IPS-18a (cell line): ENCODE measurements around the gene TMEM40.
"Not testable (repeated sequence)": the region's sequence is repeated elsewhere in the genome, so short reads cannot be mapped to it uniquely, and the experiment has no call there.

Experiments
- H3K27ac ChIP-seq: one replicate; pipeline ENCODE4 v1.5.1; 2013; ENCODE audit warnings: low read length
- H3K27me3 ChIP-seq: one replicate; pipeline ENCODE4 v1.6.1; 2013; ENCODE audit warnings: mild to moderate bottlenecking, low read length; ENCODE audit not compliant: control insufficient read depth, insufficient read depth
- H3K36me3 ChIP-seq: one replicate; pipeline ENCODE4 v1.6.1; 2013; ENCODE audit warnings: low read depth, low read length; ENCODE audit not compliant: control insufficient read depth
- H3K4me1 ChIP-seq: one replicate; pipeline ENCODE4 v1.6.1; 2013; ENCODE audit warnings: low read depth, low read length; ENCODE audit not compliant: control insufficient read depth
- H3K4me3 ChIP-seq: one replicate; pipeline ENCODE4 v1.5.1; 2013; ENCODE audit warnings: low read length
- H3K9ac ChIP-seq: one replicate; pipeline ENCODE4 v1.6.1; 2013; ENCODE audit warnings: mild to moderate bottlenecking, low read length, moderate library complexity
- H3K9me3 ChIP-seq: one replicate; pipeline ENCODE4 v1.6.1; 2013; ENCODE audit warnings: low read depth, low read length; ENCODE audit not compliant: control insufficient read depth

The TMEM40 gene

DNA sequence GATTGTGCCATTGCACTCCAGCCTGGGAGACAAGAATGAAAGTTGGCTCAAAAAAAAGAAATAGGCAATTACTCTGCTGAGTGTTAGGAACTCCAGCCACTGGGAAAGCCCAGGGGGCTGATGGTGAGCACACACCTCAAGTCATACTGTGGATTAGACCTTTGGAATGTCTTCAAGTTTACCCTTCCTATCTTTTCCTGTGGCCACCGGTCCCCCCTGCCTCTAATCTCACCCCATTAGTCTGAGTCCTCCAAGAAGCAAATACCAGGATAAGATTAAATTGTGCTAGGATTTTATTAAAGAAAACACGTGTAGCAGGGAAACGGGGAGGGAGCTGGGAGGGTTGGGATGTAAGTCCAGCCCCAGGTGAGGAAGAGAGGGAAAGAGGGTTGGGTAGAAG lies 31.6 kb downstream of the TMEM40 start:
- H3K4me3 ChIP-seq: no peak overlapping the region
- H3K27me3 ChIP-seq: no peaks in the 10 kb centered on the region
- H3K36me3 ChIP-seq: no peaks in the 10 kb centered on the region
- no peak overlapping the region for H3K9ac ChIP-seq
- H3K27ac ChIP-seq: no peak overlapping the region
- no peaks in the 10 kb centered on the region for H3K9me3 ChIP-seq
- no peaks in the 10 kb centered on the region for H3K4me1 ChIP-seq

DNA sequence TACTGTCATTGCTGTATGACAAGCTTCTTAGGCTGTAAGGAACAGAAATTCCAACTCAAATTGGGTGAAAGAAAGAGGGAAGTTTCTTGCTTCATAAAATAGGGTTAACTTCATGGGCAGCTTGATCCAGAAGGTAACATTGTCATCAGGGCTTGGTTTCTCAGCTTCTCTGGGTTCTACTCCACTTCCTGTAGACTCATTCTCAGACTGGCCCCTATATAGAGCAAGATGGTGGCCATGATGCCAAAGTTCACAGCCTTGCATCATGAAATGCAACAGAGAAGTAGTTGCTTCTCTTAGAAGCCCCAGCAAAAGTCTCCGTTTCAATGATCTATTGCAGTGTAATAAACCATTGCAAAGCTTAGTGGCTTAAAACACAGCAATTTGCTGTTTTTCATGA lies 33.6 kb downstream of the TMEM40 start:
- H3K27ac ChIP-seq: no peak overlapping the region
- H3K9ac ChIP-seq: no peak overlapping the region
- H3K4me1 ChIP-seq: no peaks in the 10 kb centered on the region
- H3K27me3 ChIP-seq: no peaks in the 10 kb centered on the region
- H3K4me3 ChIP-seq: no peak overlapping the region
- no peaks in the 10 kb centered on the region for H3K9me3 ChIP-seq
- no peaks in the 10 kb centered on the region for H3K36me3 ChIP-seq

DNA sequence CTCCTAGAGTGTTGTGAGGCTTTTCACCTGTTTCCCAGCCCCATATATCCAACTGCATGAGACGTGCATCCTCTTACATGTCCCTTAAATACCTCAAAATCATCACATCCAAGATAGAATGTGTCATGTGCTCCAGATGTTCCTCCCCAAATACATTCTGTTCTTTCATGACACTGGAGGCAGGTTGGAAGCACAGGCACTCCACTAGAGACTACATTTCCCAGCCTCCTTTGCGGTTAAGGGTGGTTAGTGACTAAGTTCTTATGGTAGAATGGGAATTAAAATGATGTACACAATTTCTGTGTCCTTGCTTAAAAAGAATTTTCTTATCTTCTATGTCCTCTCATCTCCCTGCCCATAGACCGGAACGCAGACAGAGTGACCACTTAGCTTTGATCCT lies 34.3 kb downstream of the TMEM40 start:
- no peak overlapping the region for H3K27ac ChIP-seq
- peaks cover under 1% of the 10 kb centered on the region for H3K4me1 ChIP-seq
- H3K9me3 ChIP-seq: no peaks in the 10 kb centered on the region
- no peaks in the 10 kb centered on the region for H3K27me3 ChIP-seq
- no peak overlapping the region for H3K9ac ChIP-seq
- no peak overlapping the region for H3K4me3 ChIP-seq
- H3K36me3 ChIP-seq: no peaks in the 10 kb centered on the region

DNA sequence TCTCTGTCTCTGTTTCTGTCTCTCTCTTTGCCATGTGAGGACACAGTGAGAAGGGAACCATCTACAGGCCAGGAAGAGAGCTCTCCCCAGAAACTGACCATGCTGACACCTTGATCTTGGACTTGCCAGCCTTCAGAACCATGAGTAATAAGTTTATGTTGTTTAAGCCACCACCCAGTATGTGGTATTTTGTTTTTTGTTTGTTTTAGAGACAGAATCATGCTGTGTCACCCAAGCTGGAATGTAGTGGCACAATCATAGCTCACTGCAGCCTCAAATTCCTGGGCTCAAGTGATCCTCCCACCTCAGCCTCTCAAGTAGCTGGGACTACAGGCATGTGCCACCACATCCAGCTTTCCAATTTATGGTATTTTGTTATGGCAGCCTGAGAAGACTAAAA lies 35.7 kb downstream of the TMEM40 start:
- H3K27me3 ChIP-seq, H3K27ac ChIP-seq, H3K4me1 ChIP-seq, H3K9me3 ChIP-seq, H3K4me3 ChIP-seq, H3K9ac ChIP-seq, H3K36me3 ChIP-seq: not testable (repeated sequence)

DNA sequence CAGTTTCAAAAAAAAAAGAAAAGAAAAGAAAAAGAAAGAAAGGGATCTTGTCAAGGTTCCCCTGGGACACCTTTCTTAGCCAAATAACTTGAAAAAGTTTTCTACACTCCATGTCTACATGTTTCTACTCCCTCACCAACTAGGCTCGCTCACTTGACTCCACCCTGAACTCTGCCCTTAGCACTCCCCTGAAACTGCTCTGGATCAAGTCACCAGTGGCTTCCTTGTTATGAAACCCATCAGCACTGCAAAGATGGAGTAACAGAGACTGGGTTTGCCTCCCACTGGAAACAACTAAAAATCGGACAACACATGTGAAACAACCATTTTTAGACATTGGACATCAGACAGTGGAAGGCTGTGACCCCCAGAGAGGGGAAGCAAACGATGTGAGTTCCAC lies 36.8 kb downstream of the TMEM40 start:
- Histone ChIP-seq H3K9me3 (no peaks in the 10 kb centered on the region), H3K36me3 (no peaks in the 10 kb centered on the region), H3K27ac (no peak overlapping the region), H3K27me3 (no peaks in the 10 kb centered on the region), H3K9ac (no peak overlapping the region), H3K4me1 (peaks cover 3% of the 10 kb centered on the region), H3K4me3 (no peak overlapping the region)

DNA sequence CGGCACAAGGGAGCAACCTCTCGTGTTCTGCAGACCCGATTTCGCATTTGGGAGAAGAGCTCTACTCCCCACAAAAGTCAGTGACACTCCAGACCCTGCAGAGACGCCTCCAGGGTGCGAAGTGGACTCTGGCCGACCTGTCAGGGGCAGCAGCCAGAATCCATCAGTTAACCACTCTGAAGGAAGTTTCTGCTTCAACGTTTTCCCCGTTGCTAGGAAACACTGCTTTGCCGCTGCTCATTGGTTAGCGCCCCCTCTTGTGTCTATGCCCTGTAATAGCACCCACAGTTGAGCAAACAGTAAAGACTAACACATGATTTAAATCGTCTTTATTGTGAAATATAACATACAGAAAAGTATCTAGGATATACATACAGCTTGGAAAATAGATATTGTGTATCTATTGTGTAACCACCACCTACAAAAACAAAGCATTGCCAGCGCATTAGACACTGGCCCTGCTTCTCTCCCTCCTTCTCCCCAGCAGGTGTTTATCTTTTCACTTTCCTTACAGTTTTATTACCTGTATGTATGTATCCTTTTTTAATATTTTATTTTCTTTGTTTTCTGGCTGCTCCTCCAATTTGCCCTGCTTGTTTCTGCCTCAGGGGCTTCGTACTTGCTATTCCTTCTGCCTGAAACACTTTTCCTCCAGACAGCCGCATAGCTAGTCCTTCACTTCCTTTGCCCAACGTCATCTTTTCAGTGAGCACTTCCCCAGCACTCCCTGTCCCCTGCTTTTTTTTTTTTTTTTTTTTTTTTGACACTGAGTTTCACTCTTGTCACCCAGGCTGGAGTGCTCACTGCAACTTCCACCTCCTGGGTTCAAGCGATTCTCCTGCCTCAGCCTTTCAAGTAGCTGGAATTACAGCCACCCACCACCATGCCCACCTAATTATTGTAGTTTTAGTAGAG lies 38.8 kb downstream of the TMEM40 start:
- no peaks in the 10 kb centered on the region for H3K9me3 ChIP-seq
- peaks cover 3% of the 10 kb centered on the region for H3K4me1 ChIP-seq
- no peak overlapping the region for H3K27ac ChIP-seq
- no peak overlapping the region for H3K4me3 ChIP-seq
- no peak overlapping the region for H3K9ac ChIP-seq
- no peaks in the 10 kb centered on the region for H3K36me3 ChIP-seq
- no peaks in the 10 kb centered on the region for H3K27me3 ChIP-seq

DNA sequence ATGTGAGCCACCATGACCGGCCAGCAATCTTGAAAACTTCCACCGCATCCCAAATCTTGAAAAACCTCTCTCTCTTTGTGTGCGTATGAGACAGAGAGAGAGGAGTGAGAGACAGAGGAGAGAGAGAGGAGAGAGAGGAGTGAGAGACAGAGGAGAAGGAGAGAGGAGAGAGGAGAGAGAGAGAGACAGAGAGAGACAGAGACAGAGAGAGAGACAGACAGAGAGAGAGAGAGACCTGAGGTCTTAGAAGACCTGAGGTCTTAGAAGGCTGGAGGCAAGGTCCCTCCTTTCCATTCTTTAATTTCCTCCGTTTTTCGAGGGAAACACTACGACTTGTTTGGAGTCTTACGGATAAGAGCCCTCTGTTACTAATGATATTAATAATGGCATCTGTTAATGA lies 39.5 kb downstream of the TMEM40 start:
- H3K4me1 ChIP-seq: peaks cover 3% of the 10 kb centered on the region
- H3K9me3 ChIP-seq: no peaks in the 10 kb centered on the region
- no peaks in the 10 kb centered on the region for H3K27me3 ChIP-seq
- no peaks in the 10 kb centered on the region for H3K36me3 ChIP-seq
- no peak overlapping the region for H3K4me3 ChIP-seq
- H3K9ac ChIP-seq: no peak overlapping the region
- no peak overlapping the region for H3K27ac ChIP-seq

DNA sequence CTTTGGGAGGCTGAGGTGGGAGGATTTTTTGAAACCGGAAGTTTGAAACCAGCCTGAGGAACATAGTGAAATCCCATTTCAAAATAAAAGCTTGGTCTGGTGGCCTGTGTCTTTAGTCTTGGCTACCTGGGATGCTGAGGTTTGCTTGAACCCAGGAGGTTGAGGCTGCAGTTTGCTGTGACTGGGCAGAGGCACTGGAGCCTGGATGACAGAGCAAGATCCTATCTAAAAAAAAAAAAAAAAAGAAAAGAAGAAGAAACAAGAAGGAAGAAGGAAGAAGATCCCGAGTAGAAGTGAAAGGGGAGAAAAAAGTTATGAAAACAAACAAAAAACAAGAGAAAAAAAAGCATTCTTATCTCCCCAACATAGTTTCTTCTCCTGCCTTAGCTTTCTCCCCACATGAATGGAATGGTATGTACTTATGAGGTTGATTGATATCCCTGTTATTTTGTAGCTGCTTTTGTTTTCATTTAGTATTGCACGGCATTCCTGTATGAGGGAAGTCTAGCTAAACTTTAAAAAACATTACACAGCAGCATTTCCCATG lies 42.4 kb downstream of the TMEM40 start:
- Histone ChIP-seq H3K27me3 (no peaks in the 10 kb centered on the region), H3K36me3 (no peaks in the 10 kb centered on the region), H3K4me1 (peaks cover 3% of the 10 kb centered on the region), H3K4me3 (no peak overlapping the region), H3K27ac (no peak overlapping the region), H3K9me3 (no peaks in the 10 kb centered on the region), H3K9ac (no peak overlapping the region)

DNA sequence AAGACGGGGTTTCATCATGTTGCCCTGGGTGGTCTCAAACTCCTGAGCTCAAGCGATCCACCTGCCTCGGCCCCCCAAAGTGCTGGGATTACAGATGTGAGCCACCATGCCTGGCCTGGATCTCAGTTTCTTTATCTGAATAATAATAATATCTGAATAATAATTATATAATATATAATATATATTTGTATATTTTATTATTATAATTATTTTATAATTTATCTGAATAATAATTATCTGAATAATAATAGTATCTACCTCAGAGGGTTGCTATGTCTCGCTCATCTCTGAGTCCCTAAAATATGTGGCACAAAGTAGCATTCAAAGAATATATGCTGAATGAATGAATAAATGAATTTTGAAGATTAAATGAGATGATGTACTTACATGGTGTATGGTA lies 44.8 kb downstream of the TMEM40 start:
- Histone ChIP-seq H3K27ac (no peak overlapping the region), H3K4me1 (no peaks in the 10 kb centered on the region), H3K4me3 (no peak overlapping the region), H3K27me3 (no peaks in the 10 kb centered on the region), H3K9me3 (no peaks in the 10 kb centered on the region), H3K9ac (no peak overlapping the region), H3K36me3 (no peaks in the 10 kb centered on the region)

DNA sequence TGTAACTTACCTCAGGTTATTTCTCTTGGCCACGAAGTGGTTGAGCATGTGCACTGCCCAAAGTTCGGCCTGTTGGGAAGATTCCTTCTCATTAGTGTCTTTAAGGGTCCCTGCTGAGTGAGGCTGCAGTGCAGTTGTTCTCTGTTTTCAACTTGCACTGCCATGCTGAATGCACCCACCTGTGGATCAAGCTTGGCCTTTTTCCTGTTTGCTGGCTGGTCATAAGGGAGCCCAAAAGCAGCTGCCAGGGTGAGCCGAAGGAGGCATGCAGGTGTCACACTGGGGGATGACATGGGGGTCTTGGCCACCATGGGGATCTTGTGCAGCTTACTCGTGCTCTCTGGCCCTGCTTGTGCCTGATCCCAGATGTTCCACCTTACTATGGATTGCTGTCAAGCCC lies 49.0 kb downstream of the TMEM40 start:
- H3K4me1 ChIP-seq: no peaks in the 10 kb centered on the region
- H3K9me3 ChIP-seq: no peaks in the 10 kb centered on the region
- no peaks in the 10 kb centered on the region for H3K36me3 ChIP-seq
- H3K9ac ChIP-seq: no peak overlapping the region
- no peak overlapping the region for H3K27ac ChIP-seq
- H3K4me3 ChIP-seq: no peak overlapping the region
- no peaks in the 10 kb centered on the region for H3K27me3 ChIP-seq

DNA sequence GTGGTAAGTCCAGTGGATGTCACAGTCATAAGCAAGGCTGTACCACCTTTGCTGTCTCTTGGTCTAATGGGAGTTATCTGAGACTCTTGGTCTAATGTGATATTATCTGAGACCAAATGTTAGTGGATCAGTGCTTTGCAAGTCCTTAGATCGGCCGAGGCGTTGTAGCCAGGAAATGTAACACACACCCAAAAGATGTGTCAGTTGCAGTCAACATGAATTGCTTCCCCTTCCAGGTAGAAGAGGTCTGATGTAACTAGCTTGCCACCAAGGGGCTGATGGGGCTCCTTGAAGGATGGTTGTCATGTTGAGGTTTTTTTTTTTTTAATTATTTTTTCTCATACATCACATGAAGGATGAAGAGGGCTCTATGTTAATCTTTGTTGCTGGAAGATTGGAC lies 49.7 kb downstream of the TMEM40 start:
- Histone ChIP-seq H3K27ac (no peak overlapping the region), H3K4me1 (no peaks in the 10 kb centered on the region), H3K4me3 (no peak overlapping the region), H3K9me3 (no peaks in the 10 kb centered on the region), H3K9ac (no peak overlapping the region), H3K36me3 (no peaks in the 10 kb centered on the region), H3K27me3 (no peaks in the 10 kb centered on the region)

DNA sequence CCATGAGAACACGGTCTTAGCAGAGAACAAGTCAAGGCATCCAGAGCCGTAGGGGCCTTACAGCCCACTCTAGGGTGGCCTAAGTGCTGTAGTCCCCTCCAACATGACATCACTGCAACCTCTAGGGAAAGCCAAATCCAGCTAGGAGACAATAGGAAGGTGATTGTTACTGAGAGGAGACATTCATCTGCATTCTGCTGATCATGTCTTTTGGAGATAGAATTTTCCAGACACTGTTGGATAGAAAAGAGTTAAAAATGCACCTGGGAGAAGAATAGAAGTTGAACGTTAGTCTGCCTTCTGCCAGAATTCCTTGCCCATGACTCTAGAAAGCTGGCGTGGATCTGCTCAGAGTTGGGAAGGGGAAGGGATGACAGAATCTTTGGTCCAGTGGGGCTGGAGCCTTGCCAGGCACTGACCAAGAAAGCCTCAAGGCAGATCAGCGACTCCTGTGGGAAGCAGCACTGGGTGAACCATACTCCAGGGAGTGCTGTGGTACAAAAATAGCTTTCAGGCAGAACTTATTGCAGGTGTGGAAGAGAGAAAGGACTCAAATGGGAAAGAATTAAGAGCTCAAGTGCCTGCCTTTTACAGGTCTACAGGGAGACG lies 50.4 kb downstream of the TMEM40 start:
- H3K4me3 ChIP-seq: no peak overlapping the region
- no peaks in the 10 kb centered on the region for H3K4me1 ChIP-seq
- H3K27ac ChIP-seq: no peak overlapping the region
- H3K36me3 ChIP-seq: no peaks in the 10 kb centered on the region
- no peak overlapping the region for H3K9ac ChIP-seq
- no peaks in the 10 kb centered on the region for H3K9me3 ChIP-seq
- H3K27me3 ChIP-seq: no peaks in the 10 kb centered on the region
